HL-60 (cell line): ENCODE results near the gene FBN2.

Experiments used
- GABPA ChIP-seq: IDR thresholded peaks from 2 replicates; pipeline ENCODE4 v1.6.1; 2012; ENCODE audit warnings: low read depth
- REST ChIP-seq: IDR thresholded peaks from 2 replicates; pipeline ENCODE4 v1.6.1; 2012; ENCODE audit warnings: low read depth; ENCODE audit not compliant: insufficient replicate concordance
- TF ChIP-seq, protein P1 (sequence below): IDR thresholded peaks from one replicate; pipeline ENCODE4 v1.5.1; 2011; ENCODE audit warnings: low read length, control low read depth, inconsistent platforms; ENCODE audit not compliant: insufficient read depth

- TF ChIP-seq, protein P1, sequence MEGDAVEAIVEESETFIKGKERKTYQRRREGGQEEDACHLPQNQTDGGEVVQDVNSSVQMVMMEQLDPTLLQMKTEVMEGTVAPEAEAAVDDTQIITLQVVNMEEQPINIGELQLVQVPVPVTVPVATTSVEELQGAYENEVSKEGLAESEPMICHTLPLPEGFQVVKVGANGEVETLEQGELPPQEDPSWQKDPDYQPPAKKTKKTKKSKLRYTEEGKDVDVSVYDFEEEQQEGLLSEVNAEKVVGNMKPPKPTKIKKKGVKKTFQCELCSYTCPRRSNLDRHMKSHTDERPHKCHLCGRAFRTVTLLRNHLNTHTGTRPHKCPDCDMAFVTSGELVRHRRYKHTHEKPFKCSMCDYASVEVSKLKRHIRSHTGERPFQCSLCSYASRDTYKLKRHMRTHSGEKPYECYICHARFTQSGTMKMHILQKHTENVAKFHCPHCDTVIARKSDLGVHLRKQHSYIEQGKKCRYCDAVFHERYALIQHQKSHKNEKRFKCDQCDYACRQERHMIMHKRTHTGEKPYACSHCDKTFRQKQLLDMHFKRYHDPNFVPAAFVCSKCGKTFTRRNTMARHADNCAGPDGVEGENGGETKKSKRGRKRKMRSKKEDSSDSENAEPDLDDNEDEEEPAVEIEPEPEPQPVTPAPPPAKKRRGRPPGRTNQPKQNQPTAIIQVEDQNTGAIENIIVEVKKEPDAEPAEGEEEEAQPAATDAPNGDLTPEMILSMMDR: no peak
- TF ChIP-seq REST: no peak
- TF ChIP-seq GABPA: no peak
Measured at GRCh38 chr5:128284236-128284635, 253.8 kb downstream of the FBN2 start.
